Fibroblast of lung (primary cell): ENCODE data around the gene SORCS3. TPM values are rescaled to one million over a fixed set of nuclear protein-coding genes. Genes with fewer than 3 reads are reported as not detected.

Experiments used
- DNase-seq, 2 donors: peaks; one replicate each; pipeline versions ENCODE4 v3.0.0 to v3.0.0-alpha.2; 2010; ENCODE audit warnings: low read depth in 2 of 2
- H2AFZ ChIP-seq: 2 replicates; pipeline ENCODE4 v1.5.1; 2012; ENCODE audit warnings: low read length, control low read depth, inconsistent platforms
- H3K27ac ChIP-seq: 2 replicates; pipeline ENCODE4 v1.5.1; 2011; ENCODE audit warnings: low read length, control low read depth; ENCODE audit not compliant: insufficient read depth
- H3K27me3 ChIP-seq: 2 replicates; pipeline ENCODE4 v1.5.1; 2011; ENCODE audit warnings: mild to moderate bottlenecking, low read length; ENCODE audit not compliant: control insufficient read depth, insufficient read depth
- H3K36me3 ChIP-seq: 2 replicates; pipeline ENCODE4 v1.5.1; 2011; ENCODE audit warnings: low read length; ENCODE audit not compliant: control insufficient read depth, insufficient read depth
- H3K4me1 ChIP-seq: 2 replicates; pipeline ENCODE4 v1.5.1; 2011; ENCODE audit warnings: low read length; ENCODE audit not compliant: control insufficient read depth, insufficient read depth; ENCODE audit errors: extremely low read depth
- H3K4me2 ChIP-seq: 2 replicates; pipeline ENCODE4 v1.5.1; 2011; ENCODE audit warnings: low read length, control low read depth; ENCODE audit not compliant: insufficient read depth; ENCODE audit errors: extremely low read depth
- H3K4me3 ChIP-seq, 4 experiments: fragments of 200-600 bp in 1 of 4; sonication (generic) in 1 of 4; replicated peaks in 1 of 4; 2 replicates each; pipeline ENCODE4 v1.5.1; 2011 to 2016; ENCODE audit warnings: low read length in 4 of 4, low read depth in 3 of 4, mild to moderate bottlenecking in 3 of 4, control low read depth in 2 of 4, inconsistent platforms in 1 of 4, mixed read lengths in 1 of 4; ENCODE audit not compliant: insufficient read depth in 1 of 4; ENCODE audit errors: control extremely low read depth in 1 of 4
- H3K79me2 ChIP-seq: 2 replicates; pipeline ENCODE4 v1.5.1; 2012; ENCODE audit warnings: mild to moderate bottlenecking, low read length, inconsistent platforms; ENCODE audit not compliant: control insufficient read depth, insufficient read depth
- H3K9ac ChIP-seq: 2 replicates; pipeline ENCODE4 v1.5.1; 2011; ENCODE audit warnings: mild to moderate bottlenecking, low read length, control low read depth; ENCODE audit not compliant: insufficient read depth
- H3K9me3 ChIP-seq: 2 replicates; pipeline ENCODE4 v1.5.1; 2012; ENCODE audit warnings: low read depth, low read length; ENCODE audit not compliant: control insufficient read depth, insufficient read depth
- H4K20me1 ChIP-seq: 2 replicates; pipeline ENCODE4 v1.5.1; 2011; ENCODE audit warnings: low read length; ENCODE audit not compliant: control insufficient read depth, insufficient read depth; ENCODE audit errors: extremely low read depth
- EZH2 ChIP-seq: IDR thresholded peaks from 2 replicates; pipeline ENCODE4 v1.5.1; 2012; ENCODE audit warnings: low read length, control low read depth, mild to moderate bottlenecking; ENCODE audit errors: missing control alignments
- polyA plus RNA-seq, 2 donors: library from polyadenylated mRNA; depleted of rRNA in 1 of 2; stranded (reverse) in 1 of 2; unstranded in 1 of 2; fragments of >200 nt; gene quantifications; 2 replicates each; pipeline ENCODE4 v1.2.1, GENCODE V29; 2011 to 2012; ENCODE audit warnings: missing spikeins in 1 of 2
- total RNA-seq: library from RNA; depleted of rRNA; stranded (reverse); fragments of >200 nt; gene quantifications from 2 replicates; pipeline ENCODE4 v1.2.1, GENCODE V29; 2014
- TF ChIP-seq, protein P1 (sequence below), 2 donors: IDR thresholded peaks in 1 of 2; conservative IDR thresholded peaks in 1 of 2; 1 replicate in 1 of 2; 2 replicates in 1 of 2; pipeline ENCODE4 v1.5.1; 2011 to 2012; ENCODE audit warnings: low read length in 2 of 2, control low read depth in 1 of 2, inconsistent platforms in 1 of 2, low read depth in 1 of 2, mild to moderate bottlenecking in 1 of 2

SORCS3 gene
- total and polyA plus RNA-seq, 2 donors (not counting 1 experiment from before 2014, with no cell fraction given) = not detected

DNA sequence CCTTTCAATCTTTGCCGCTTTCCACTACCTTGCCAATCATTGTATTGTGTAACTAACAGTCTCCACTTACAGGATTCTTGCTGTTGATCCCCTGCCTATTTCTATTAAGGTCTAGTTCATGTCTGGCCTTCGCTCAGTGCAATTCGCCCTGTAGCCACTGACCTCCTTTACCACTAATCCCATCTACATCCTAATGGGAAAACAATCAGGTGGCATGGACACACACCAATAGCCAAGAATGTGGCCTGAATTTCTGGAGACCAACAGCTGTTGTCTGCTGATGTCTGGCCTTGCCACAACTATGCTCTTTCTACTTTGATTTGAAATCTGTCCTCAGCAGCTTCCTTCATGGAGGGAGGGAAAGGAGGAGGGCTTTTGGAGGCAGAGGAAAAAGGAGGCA, 546.2 kb downstream of the SORCS3 start:
- H3K9ac ChIP-seq = no peak overlapping the region
- no peak overlapping the region for H3K4me2 ChIP-seq
- TF ChIP-seq, protein P1, sequence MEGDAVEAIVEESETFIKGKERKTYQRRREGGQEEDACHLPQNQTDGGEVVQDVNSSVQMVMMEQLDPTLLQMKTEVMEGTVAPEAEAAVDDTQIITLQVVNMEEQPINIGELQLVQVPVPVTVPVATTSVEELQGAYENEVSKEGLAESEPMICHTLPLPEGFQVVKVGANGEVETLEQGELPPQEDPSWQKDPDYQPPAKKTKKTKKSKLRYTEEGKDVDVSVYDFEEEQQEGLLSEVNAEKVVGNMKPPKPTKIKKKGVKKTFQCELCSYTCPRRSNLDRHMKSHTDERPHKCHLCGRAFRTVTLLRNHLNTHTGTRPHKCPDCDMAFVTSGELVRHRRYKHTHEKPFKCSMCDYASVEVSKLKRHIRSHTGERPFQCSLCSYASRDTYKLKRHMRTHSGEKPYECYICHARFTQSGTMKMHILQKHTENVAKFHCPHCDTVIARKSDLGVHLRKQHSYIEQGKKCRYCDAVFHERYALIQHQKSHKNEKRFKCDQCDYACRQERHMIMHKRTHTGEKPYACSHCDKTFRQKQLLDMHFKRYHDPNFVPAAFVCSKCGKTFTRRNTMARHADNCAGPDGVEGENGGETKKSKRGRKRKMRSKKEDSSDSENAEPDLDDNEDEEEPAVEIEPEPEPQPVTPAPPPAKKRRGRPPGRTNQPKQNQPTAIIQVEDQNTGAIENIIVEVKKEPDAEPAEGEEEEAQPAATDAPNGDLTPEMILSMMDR (conservative IDR thresholded peaks at IDR 0.05 in 1 of 2, IDR thresholded peaks at IDR 0.05 in 1 of 2; ENCODE audit: low read depth in 1 of 2, low read length in 2 of 2) = no peak
- no peak overlapping the region for H3K27ac ChIP-seq
- H3K4me3 ChIP-seq = no peak overlapping the region
- no peaks in the 10 kb centered on the region for H3K79me2 ChIP-seq
- no peaks in the 10 kb centered on the region for H3K4me1 ChIP-seq
- H4K20me1 ChIP-seq = no peaks in the 10 kb centered on the region
- H3K36me3 ChIP-seq = no peaks in the 10 kb centered on the region
- DNase-seq = peak in 1 of 2 donors; percentile 58
- H3K9me3 ChIP-seq = no peaks in the 10 kb centered on the region
- no peak overlapping the region for H2AFZ ChIP-seq
- no peaks in the 10 kb centered on the region for H3K27me3 ChIP-seq

DNA sequence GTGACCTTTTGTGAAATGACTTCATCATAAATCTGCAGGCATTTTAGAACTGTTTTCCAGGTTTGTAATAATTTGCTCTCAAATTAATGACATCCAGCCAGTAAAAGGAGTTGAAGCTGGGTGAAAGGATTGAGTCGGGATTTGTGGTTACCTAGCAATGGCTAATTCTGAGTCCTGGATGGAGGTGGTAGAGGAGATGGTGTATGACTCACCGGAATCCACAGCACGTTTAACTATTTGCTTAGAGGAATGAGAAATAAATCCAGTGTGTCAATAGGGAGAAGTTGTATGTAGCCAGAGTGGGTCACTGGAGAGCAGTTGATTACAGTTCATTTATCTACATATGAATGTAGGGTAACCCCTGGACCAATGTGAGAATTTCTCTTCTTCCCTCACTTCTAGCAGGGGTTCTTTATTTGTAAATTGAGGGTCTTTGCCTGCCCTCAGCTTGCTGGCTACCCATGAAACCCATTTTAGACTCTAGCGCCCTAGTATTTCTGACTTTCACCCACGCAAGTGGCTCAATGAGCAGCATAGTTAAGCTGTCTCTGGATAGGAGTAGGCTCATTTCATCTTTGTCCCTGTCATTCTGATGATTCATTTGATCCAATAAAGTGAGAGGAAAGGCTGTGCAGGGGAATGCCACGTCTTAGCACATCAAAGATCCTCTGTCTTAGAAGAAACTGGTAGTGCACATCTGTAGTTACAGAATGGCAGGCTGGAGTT, 547.8 kb downstream of the SORCS3 start:
- Histone ChIP-seq H3K79me2 (no peaks in the 10 kb centered on the region), H3K9ac (no peak overlapping the region), H3K4me3 (no peak overlapping the region), H3K27ac (no peak overlapping the region), H3K27me3 (no peaks in the 10 kb centered on the region), H3K4me2 (no peak overlapping the region), H2AFZ (no peak overlapping the region), H4K20me1 (no peaks in the 10 kb centered on the region), H3K9me3 (no peaks in the 10 kb centered on the region), H3K4me1 (no peaks in the 10 kb centered on the region), H3K36me3 (no peaks in the 10 kb centered on the region)
- DNase-seq = peak in 1 of 2 donors; percentile 91
- TF ChIP-seq, protein P1 (conservative IDR thresholded peaks at IDR 0.05 in 1 of 2, IDR thresholded peaks at IDR 0.05 in 1 of 2; ENCODE audit: low read depth in 1 of 2, low read length in 2 of 2) = no peak
- no peak for TF ChIP-seq EZH2

DNA sequence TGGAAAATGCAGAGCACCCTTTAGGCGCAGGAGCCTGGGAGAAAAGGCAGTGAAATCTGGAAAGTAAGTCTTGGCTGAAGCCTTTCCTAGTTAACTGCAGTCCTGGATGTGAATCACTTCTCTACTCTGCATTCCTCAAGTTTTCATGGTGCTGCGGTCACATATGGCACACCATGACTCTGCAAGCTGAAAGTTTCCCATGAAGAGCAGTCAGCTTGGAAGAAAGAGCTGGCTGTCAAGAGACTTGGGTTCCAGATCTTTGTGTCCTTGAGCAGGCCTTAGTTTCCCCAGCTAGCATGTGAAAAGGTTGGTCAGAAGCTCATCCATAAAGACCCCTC, 548.3 kb downstream of the SORCS3 start:
- Histone ChIP-seq H3K4me3 (no peak overlapping the region), H2AFZ (no peak overlapping the region), H3K27ac (no peak overlapping the region), H4K20me1 (no peaks in the 10 kb centered on the region), H3K27me3 (no peaks in the 10 kb centered on the region), H3K79me2 (no peaks in the 10 kb centered on the region), H3K4me2 (no peak overlapping the region), H3K4me1 (no peaks in the 10 kb centered on the region), H3K9ac (no peak overlapping the region), H3K9me3 (no peaks in the 10 kb centered on the region), H3K36me3 (no peaks in the 10 kb centered on the region)
- DNase-seq = peak in 1 of 2 donors; percentile 84
- TF ChIP-seq, protein P1 (conservative IDR thresholded peaks at IDR 0.05 in 1 of 2, IDR thresholded peaks at IDR 0.05 in 1 of 2; ENCODE audit: low read depth in 1 of 2, low read length in 2 of 2) = no peak
- TF ChIP-seq EZH2 = no peak
